Epithelial cell of esophagus (primary cell): ENCODE measurements around the gene TRIM59.

ENCODE experiments used
- DNase-seq: peaks from one replicate; pipeline ENCODE4 v3.0.0; 2010; ENCODE audit warnings: low read depth
- H3K4me3 ChIP-seq: 2 replicates; pipeline ENCODE4 v1.5.1; 2011; ENCODE audit warnings: mild to moderate bottlenecking, low read length, control low read depth
- TF ChIP-seq, protein P1 (sequence below): IDR thresholded peaks from 2 replicates; pipeline ENCODE4 v1.5.1; 2011; ENCODE audit warnings: low read depth, mild to moderate bottlenecking, low read length, control low read depth, inconsistent platforms; ENCODE audit not compliant: insufficient read depth; ENCODE audit errors: missing control alignments

The TRIM59 gene

DNA sequence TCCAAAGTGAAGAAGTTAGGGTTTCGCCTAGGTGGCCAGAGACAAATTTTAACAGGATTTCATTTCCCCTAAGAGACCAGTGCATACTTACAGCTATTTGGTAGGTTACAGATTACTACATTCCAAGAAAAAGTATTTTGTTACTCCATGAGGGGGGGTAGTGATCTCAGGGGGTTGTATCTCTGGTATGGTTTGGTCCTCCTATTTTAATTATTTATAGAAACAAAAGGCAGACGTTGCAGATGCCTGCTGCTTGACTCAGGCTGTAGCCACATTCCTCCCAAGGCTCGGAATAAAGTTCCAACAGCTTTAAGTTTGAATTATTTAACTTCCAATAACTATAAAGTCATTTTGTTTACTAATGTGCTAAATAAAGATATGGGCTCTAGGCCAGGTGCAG lies 1.3 kb upstream of the TRIM59 start:
- TF ChIP-seq, protein P1, sequence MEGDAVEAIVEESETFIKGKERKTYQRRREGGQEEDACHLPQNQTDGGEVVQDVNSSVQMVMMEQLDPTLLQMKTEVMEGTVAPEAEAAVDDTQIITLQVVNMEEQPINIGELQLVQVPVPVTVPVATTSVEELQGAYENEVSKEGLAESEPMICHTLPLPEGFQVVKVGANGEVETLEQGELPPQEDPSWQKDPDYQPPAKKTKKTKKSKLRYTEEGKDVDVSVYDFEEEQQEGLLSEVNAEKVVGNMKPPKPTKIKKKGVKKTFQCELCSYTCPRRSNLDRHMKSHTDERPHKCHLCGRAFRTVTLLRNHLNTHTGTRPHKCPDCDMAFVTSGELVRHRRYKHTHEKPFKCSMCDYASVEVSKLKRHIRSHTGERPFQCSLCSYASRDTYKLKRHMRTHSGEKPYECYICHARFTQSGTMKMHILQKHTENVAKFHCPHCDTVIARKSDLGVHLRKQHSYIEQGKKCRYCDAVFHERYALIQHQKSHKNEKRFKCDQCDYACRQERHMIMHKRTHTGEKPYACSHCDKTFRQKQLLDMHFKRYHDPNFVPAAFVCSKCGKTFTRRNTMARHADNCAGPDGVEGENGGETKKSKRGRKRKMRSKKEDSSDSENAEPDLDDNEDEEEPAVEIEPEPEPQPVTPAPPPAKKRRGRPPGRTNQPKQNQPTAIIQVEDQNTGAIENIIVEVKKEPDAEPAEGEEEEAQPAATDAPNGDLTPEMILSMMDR = no peak
- DNase-seq = no peak
- H3K4me3 ChIP-seq = no peak overlapping the region

DNA sequence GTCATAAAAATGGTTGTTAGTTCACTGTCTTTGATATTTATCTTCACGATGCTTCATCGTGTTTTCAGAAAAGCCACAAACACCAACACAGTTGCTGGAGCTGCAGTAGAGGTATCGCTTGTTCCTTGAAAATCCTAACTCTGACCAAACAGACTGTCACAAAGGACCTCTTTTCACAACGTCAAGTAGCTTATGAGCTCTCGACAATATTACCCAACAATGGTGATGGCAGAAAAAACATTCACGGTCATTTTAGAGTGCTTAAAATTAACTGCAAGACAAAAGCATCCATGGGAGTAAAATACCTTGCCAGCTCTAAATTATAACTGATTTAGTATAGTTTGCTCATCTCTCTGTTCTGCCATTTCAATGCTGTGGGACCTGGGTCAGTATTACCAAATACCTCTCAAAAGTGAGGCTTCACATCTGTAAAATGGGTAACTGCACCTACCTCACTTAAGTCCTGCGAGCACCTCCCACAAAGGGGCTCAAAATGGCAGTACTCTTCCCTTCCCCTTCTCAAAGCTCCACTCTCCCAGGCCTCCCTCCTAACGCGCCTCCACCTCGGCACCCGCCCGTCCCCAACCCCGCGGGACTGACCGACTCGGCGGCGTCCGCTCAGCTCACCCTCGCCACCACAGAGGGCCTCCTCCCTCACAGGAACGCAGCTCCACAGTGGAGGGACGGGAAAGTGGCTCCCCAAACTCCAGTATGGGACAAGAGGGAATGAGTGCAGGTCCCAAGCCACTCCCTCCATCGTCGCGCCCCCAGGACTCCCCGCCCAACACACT lies 546 bp downstream of the TRIM59 start:
- peak; percentile 34 for DNase-seq
- peak overlapping the region; percentile 89 for H3K4me3 ChIP-seq
- TF ChIP-seq, protein P1 = no peak

DNA sequence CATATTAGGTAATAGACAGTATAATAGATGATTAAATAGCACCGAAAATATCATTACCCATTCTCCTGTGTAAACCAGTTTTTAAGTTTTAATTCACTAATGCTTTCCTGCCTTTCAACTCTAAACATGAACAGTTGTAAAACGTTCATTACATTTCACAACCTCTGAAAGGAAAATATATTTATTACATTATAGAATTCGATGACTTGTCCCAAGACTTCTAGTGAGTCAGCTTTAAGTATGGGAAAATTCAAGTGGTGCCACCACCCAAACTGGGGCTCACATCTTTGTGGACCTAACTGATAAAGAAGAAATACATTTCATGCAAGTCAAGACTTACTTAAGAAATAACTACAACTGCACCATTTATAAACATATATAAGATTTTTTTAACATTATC lies 2.0 kb downstream of the TRIM59 start:
- H3K4me3 ChIP-seq = peak overlapping the region; percentile 26
- TF ChIP-seq, protein P1 = no peak
- peak; percentile 56 for DNase-seq

DNA sequence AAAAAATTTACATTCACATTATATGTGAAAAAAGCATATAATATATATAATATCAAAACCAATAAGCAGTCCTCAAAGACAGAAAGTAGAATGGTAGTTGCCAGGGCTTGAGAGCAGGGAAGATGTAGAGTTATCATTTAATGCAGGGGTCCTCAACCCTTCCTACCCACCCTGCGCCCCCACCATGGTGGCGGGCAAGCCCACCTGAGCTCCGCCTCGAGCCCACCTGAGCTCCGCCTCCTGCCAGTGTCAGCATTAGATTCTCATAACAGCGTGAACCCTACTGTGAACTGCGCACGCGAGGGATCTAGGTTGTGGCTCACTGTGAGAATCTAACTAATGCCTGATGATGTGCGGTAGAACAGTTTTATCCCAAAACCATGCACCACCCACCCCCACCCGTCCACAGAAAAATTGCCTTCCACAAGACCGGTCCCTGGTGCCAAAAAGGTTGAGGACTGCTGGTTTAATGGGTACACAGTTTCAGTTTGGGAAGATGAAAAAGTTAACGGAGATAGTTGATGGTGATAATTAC lies 3.0 kb downstream of the TRIM59 start:
- no peak for DNase-seq
- TF ChIP-seq, protein P1 = no peak
- no peak overlapping the region for H3K4me3 ChIP-seq

DNA sequence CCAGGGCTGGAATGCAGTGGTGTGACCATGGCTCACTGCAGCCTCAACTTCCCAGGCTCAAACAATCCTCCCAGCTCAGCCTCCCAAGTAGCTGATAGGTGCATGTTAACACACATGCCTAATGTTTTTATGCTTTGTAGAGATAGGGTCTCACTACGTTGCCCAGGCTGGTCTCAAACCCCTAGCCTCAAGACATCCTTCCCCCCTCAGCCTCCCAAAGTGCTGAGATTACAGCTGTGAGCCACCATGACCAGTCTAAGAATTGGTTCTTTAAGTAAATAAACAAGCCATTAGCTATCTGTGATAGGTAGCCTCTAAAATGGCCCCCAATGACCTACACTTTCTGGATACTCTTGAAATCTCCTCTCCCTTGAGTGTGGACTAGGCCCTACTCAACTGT lies 3.7 kb downstream of the TRIM59 start:
- DNase-seq = no peak
- TF ChIP-seq, protein P1 = no peak
- no peak overlapping the region for H3K4me3 ChIP-seq

DNA sequence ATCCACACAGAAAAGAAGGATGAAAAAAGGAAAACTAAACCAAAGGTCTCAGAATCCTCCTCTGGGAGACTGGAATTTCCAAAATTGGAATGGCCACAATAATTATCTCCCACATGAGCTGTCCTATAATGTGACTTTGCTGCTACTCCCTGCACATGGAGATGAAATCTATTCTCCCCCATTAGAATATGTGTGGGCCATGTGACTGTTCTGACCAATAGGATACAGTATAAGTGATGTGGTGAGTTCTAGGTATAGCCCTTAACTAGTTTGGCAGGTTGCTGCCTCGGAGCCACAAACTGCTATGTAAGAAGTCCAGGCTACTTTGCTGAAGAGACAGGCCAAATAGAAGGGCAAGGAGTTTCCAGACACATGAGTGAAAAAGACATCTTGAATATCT lies 5.2 kb downstream of the TRIM59 start:
- DNase-seq = peak; percentile 24
- TF ChIP-seq, protein P1 = no peak
- H3K4me3 ChIP-seq = no peak overlapping the region

DNA sequence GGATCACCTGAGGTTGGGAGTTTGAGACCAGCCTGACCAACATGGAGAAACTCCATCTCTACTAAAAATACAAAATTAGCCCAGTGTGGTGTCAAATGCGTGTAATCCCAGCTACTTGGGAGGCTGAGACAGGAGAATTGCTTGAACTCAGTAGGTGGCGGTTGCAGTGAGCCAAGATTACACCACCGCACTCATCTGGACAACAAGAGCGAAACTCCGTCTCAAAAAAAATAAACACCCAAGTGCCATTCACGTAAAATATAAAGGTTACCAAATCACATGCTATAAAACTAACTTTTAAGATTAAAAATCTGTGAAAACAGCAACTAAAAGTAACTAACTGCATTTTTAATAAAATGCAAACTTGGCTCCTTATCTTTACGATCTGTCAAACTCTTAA lies 8.9 kb downstream of the TRIM59 start:
- DNase-seq = no peak
- TF ChIP-seq, protein P1 = no peak
- H3K4me3 ChIP-seq = no peak overlapping the region
